Ureter (tissue), 1 donor: ENCODE data around the gene BEND6. TPM values are rescaled to one million over a fixed set of nuclear protein-coding genes. Genes with fewer than 3 reads are reported as not detected.
"Not testable (repeated sequence)": the region's sequence is repeated elsewhere in the genome, so short reads cannot be mapped to it uniquely, and the experiment has no call there.

Source experiments
- DNase-seq: peaks from one replicate; pipeline ENCODE4 v3.0.0-alpha.2; 2020; ENCODE audit warnings: low spot score
- total RNA-seq: library from RNA; stranded (reverse); gene quantifications from one replicate; pipeline ENCODE4 v1.2.4, GENCODE V29; 2023
- donor health status: DM: yes; HTN: yes; CAD: no.

The BEND6 gene
- total RNA-seq, 1 donor from 2014 or later, result 4.1 TPM

- DNase-seq, result no peak
Measured at GRCh38 chr6:57033228-57033627, 78.3 kb downstream of the BEND6 start.

GRCh38 chr6:57035549-57035948, 80.6 kb downstream of the BEND6 start:
- no peak for DNase-seq

- no peak for DNase-seq
Measured at GRCh38 chr6:57038906-57039305, 84.0 kb downstream of the BEND6 start.

- no peak for DNase-seq
Measured at GRCh38 chr6:57040011-57040410, 85.1 kb downstream of the BEND6 start.

GRCh38 chr6:57044061-57044460, 89.2 kb downstream of the BEND6 start:
- DNase-seq, result not testable (repeated sequence)

GRCh38 chr6:57044568-57044967, 89.7 kb downstream of the BEND6 start:
- DNase-seq, result no peak

- peak; percentile 90 for DNase-seq
Measured at GRCh38 chr6:57046332-57047256, 91.7 kb downstream of the BEND6 start, which contains the start of gene KIAA1586. Gene KIAA1586, plus strand, starts transcription at chr6:57046693. Its CDS starts 63 bp downstream, at chr6:57046756.

GRCh38 chr6:57047257-57047585, 92.3 kb downstream of the BEND6 start:
- DNase-seq, result not testable (repeated sequence)

- not testable (repeated sequence) for DNase-seq
Measured at GRCh38 chr6:57047859-57048258, 93.0 kb downstream of the BEND6 start.

- DNase-seq, result no peak
Measured at GRCh38 chr6:57048577-57048976, 93.7 kb downstream of the BEND6 start.

- DNase-seq, result no peak
Measured at GRCh38 chr6:57063847-57064246, 108.9 kb downstream of the BEND6 start.

- DNase-seq, result no peak
Measured at GRCh38 chr6:57064809-57065208, 109.9 kb downstream of the BEND6 start.

GRCh38 chr6:57068061-57068460, 113.2 kb downstream of the BEND6 start:
- no peak for DNase-seq

GRCh38 chr6:57069228-57069627, 114.3 kb downstream of the BEND6 start:
- no peak for DNase-seq

GRCh38 chr6:57069920-57070331, 115.0 kb downstream of the BEND6 start:
- no peak for DNase-seq

- DNase-seq, result no peak
Measured at GRCh38 chr6:57072108-57072507, 117.2 kb downstream of the BEND6 start.

GRCh38 chr6:57074383-57074782, 119.5 kb downstream of the BEND6 start:
- no peak for DNase-seq

GRCh38 chr6:57075092-57075491, 120.2 kb downstream of the BEND6 start:
- no peak for DNase-seq

Other genes with a start within 250 kb of the BEND6 start
- gene KIAA1586, start 91.6 kb downstream of the BEND6 start, total RNA-seq, result 19.8 TPM
- 91.3 TPM for gene ZNF451, start 135.1 kb downstream of the BEND6 start, total RNA-seq
- 17.0 TPM for gene BAG2, start 217.2 kb downstream of the BEND6 start, total RNA-seq